Natural killer cell (primary cell): Measurements from ENCODE around the gene AKR1C3. TPM values are rescaled to one million over a fixed set of nuclear protein-coding genes. Genes with fewer than 3 reads are reported as not detected.

Experiments used
- ATAC-seq, 3 donors: fragments of 150-1000 bp in 2 of 3; fragments of 200-7000 bp in 1 of 3; cut with Tn5 transposase; 1 replicate in 1 of 3; 2 replicates in 2 of 3; pipeline ENCODE4 v1.10.0; 2021; ENCODE audit warnings: mild to moderate bottlenecking in 2 of 3, moderate library complexity in 2 of 3
- DNase-seq, 2 donors: peaks; one replicate each; pipeline versions ENCODE4 v3.0.0 to v3.0.0-alpha.2; 2013 to 2021; ENCODE audit warnings: mixed read lengths in 1 of 2
- H3K27ac ChIP-seq: one replicate; pipeline ENCODE4 v1.5.1; 2013; ENCODE audit warnings: mild to moderate bottlenecking, low read length
- H3K27me3 ChIP-seq: one replicate; pipeline ENCODE4 v1.6.1; 2013; ENCODE audit warnings: low read length; ENCODE audit not compliant: control insufficient read depth, insufficient read depth
- H3K36me3 ChIP-seq: one replicate; pipeline ENCODE4 v1.6.1; 2013; ENCODE audit warnings: low read length; ENCODE audit not compliant: control insufficient read depth, insufficient read depth
- H3K4me1 ChIP-seq: one replicate; pipeline ENCODE4 v1.6.1; 2013; ENCODE audit warnings: low read length; ENCODE audit not compliant: control insufficient read depth, insufficient read depth
- H3K4me3 ChIP-seq: one replicate; pipeline ENCODE4 v1.5.1; 2013; ENCODE audit warnings: low read length
- H3K9me3 ChIP-seq: one replicate; pipeline ENCODE4 v1.6.1; 2013; ENCODE audit warnings: low read length; ENCODE audit not compliant: control insufficient read depth, insufficient read depth
- H3K27ac Mint-ChIP-seq, 2 donors: one replicate each; pipeline ENCODE4 v1.8.0; 2022; ENCODE audit warnings: mild to moderate bottlenecking in 2 of 2, mixed read lengths in 2 of 2, moderate library complexity in 1 of 2
- H3K27me3 Mint-ChIP-seq, 2 donors: one replicate each; pipeline ENCODE4 v1.8.0; 2022; ENCODE audit warnings: low read depth in 2 of 2, mixed read lengths in 2 of 2
- H3K36me3 Mint-ChIP-seq: one replicate; pipeline ENCODE4 v1.8.0; 2022; ENCODE audit warnings: mixed read lengths
- H3K4me1 Mint-ChIP-seq, 2 donors: one replicate each; pipeline ENCODE4 v1.8.0; 2022; ENCODE audit warnings: mixed read lengths in 2 of 2
- H3K4me3 Mint-ChIP-seq: one replicate; pipeline ENCODE4 v1.8.0; 2022; ENCODE audit warnings: mild to moderate bottlenecking, moderate library complexity, mixed read lengths
- H3K9me3 Mint-ChIP-seq, 2 donors: one replicate each; pipeline ENCODE4 v1.8.0; 2022; ENCODE audit warnings: mixed read lengths in 2 of 2
- WGBS: methylation state at CpG from one replicate; pipeline ENCODE4 v1.1.7; 2013; ENCODE audit warnings: missing lambda C conversion rate; ENCODE audit not compliant: insufficient coverage; 5-methylcytosine and 5-hydroxymethylcytosine counted together
- intact Hi-C: fragments of 100-400 bp; cut with micrococcal nuclease; formaldehyde crosslinking; loops from one replicate; pipeline ENCODE4 v1.14.2; 2022
- total RNA-seq, 4 donors: library from RNA; stranded (reverse); fragments of 120-200 nt in 1 of 4; gene quantifications; one replicate each; pipeline versions ENCODE4 v1.2.3 to v1.2.4, GENCODE V29; 2013 to 2022
- TF ChIP-seq, protein P1 (sequence below): fragments of 200-600 bp; IDR thresholded peaks from one replicate; pipeline ENCODE4 v1.8.0; 2022; ENCODE audit warnings: antibody characterized with exemption

AKR1C3 gene
- total RNA-seq, 3 donors from 2014 or later (not counting 1 experiment from before 2014, with no cell fraction given) = 77.5 to 140 (median 137) TPM

DNA sequence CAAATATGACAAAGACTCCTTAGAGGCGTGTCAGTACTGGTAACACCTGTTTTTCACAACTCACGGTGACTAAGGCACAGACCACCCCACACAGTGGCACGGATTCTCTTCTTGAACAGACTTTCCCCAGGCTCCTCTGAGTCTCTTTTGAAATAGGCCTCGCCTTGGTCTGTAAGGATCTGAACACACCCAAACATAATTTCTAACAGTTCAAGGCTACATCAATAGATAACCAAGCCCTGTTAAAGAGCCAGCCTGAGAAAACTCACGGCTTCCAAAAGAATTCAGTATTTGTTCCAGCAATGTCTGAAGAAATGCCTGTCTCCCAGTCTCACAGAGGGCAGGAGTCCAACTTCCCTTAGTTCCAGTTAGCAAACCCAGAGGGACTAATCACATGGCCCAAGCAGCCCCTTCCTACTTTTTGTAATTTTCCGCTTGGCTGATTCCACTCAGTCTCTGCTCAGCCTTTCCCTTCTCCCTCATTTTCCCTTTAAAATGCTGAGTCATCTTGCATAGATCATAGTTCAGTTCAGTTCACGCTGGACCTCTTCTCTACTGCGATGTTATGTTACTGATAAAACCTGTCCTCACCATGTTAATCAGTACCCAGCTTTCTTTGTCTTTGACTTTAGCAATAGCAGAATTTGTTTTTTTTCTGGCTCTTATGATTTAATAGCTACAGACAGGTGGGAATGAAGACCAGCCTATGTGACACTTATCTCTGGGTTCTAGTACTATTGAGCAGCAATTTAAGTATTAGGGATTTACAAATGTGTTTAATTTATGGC, 22.6 kb upstream of the AKR1C3 start:
- no peaks in the 10 kb centered on the region for H3K36me3 ChIP-seq
- Mint-ChIP-seq H3K27ac (no peak overlapping the region), H3K9me3 (no peaks in the 10 kb centered on the region), H3K4me1 (no peaks in the 10 kb centered on the region), H3K4me3 (no peak overlapping the region), H3K36me3 (no peaks in the 10 kb centered on the region), H3K27me3 (peaks cover 0 to 2% of the 10 kb centered on the region in 2 donors)
- no peaks in the 10 kb centered on the region for H3K4me1 ChIP-seq
- no peak overlapping the region for H3K4me3 ChIP-seq
- TF ChIP-seq, protein P1, sequence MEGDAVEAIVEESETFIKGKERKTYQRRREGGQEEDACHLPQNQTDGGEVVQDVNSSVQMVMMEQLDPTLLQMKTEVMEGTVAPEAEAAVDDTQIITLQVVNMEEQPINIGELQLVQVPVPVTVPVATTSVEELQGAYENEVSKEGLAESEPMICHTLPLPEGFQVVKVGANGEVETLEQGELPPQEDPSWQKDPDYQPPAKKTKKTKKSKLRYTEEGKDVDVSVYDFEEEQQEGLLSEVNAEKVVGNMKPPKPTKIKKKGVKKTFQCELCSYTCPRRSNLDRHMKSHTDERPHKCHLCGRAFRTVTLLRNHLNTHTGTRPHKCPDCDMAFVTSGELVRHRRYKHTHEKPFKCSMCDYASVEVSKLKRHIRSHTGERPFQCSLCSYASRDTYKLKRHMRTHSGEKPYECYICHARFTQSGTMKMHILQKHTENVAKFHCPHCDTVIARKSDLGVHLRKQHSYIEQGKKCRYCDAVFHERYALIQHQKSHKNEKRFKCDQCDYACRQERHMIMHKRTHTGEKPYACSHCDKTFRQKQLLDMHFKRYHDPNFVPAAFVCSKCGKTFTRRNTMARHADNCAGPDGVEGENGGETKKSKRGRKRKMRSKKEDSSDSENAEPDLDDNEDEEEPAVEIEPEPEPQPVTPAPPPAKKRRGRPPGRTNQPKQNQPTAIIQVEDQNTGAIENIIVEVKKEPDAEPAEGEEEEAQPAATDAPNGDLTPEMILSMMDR = no peak
- H3K27me3 ChIP-seq = no peaks in the 10 kb centered on the region
- no peaks in the 10 kb centered on the region for H3K9me3 ChIP-seq
- DNase-seq = no peak
- no peak for ATAC-seq
- intact Hi-C loops = no loop called here
- H3K27ac ChIP-seq = no peak overlapping the region
- WGBS = 73% methylated on average over 8 of the region's 8 CpGs

DNA sequence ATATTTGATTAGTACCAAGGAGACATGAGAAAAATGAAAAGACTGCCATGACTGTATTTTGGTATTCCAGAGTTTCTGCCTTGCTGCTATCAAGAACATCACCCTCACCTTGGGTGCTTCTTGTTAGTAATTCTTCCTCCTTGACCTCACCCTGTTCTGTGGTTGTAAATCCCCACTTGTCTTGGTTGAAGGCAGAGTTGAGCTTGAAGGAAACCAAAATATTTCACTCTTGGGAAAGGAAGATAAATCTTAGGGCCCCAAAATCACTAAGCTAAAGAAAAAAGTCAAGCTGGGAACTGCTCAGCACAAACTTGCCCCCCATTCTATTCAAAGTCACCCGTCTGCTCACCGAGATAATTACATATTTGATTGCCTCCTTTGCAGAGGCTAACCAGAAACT, 20.6 kb upstream of the AKR1C3 start:
- no peaks in the 10 kb centered on the region for H3K27me3 ChIP-seq
- no peak overlapping the region for H3K4me3 ChIP-seq
- Mint-ChIP-seq H3K4me3 (no peak overlapping the region), H3K27ac (no peak overlapping the region), H3K27me3 (peaks cover 0 to 9% of the 10 kb centered on the region in 2 donors), H3K36me3 (no peaks in the 10 kb centered on the region), H3K9me3 (no peaks in the 10 kb centered on the region), H3K4me1 (no peaks in the 10 kb centered on the region)
- H3K4me1 ChIP-seq = no peaks in the 10 kb centered on the region
- DNase-seq = no peak
- no peaks in the 10 kb centered on the region for H3K36me3 ChIP-seq
- TF ChIP-seq, protein P1 = no peak
- no peak overlapping the region for H3K27ac ChIP-seq
- no peak for ATAC-seq
- no peaks in the 10 kb centered on the region for H3K9me3 ChIP-seq
- intact Hi-C loops = no loop called here
- 90% methylated on average over 2 of the region's 2 CpGs for whole genome bisulfite sequencing

DNA sequence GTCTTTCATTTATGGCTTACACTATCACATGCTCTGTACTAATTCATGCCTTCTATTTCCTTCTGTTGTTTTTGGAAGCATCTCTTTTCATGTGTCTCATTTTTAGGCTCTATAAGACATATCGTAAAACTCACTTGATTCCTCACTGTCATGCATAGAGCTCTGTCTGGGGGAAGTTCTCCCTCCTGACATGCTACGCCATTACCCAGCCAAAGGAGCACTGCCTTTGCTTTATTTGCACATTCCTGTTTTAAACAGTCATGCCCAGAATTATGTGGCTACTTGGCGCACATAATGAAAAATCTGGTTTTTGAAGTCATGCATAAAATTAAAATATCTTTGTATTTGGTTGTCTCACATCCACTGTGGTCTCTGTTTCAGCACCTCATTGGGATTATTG, 17.6 kb upstream of the AKR1C3 start:
- no peak for ATAC-seq
- Mint-ChIP-seq H3K36me3 (no peaks in the 10 kb centered on the region), H3K27ac (no peak overlapping the region), H3K27me3 (peaks cover 0 to 9% of the 10 kb centered on the region in 2 donors), H3K4me3 (no peak overlapping the region), H3K9me3 (no peaks in the 10 kb centered on the region), H3K4me1 (no peaks in the 10 kb centered on the region)
- TF ChIP-seq, protein P1 = no peak
- no peaks in the 10 kb centered on the region for H3K9me3 ChIP-seq
- H3K36me3 ChIP-seq = no peaks in the 10 kb centered on the region
- no peaks in the 10 kb centered on the region for H3K4me1 ChIP-seq
- no peak overlapping the region for H3K27ac ChIP-seq
- H3K4me3 ChIP-seq = no peak overlapping the region
- WGBS = 97% methylated on average over 3 of the region's 3 CpGs
- intact Hi-C loops = no loop called here
- H3K27me3 ChIP-seq = no peaks in the 10 kb centered on the region
- DNase-seq = no peak
